K562 (cell line): Measurements from ENCODE around the gene COQ8A. TPM values are rescaled to one million over a fixed set of nuclear protein-coding genes. Genes with fewer than 3 reads are reported as not detected.

ENCODE experiments used
- ATAC-seq: fragments of 200-7000 bp; cut with Tn5 transposase; 3 replicates; pipeline ENCODE4 v1.9.1; 2020; ENCODE audit warnings: moderate library complexity
- BruUV-seq: library from RNA; stranded (reverse); fragments of 400-500 nt; replicated peaks from 2 replicates; lab custom pipeline; 2021; lab: Mats Ljungman, UMichigan
- CTCF ChIA-PET: fragments of 300-600 bp; formaldehyde crosslinking; extraction: SDS; loops from one replicate; lab custom pipeline; 2021; ENCODE audit warnings: low intra/inter-chr PET ratio; lab: Yijun Ruan, JAX
- POLR2A ChIA-PET: fragments of 300-600, 350-650 bp; sonication (Branson Sonifier 250); formaldehyde crosslinking; extraction: SDS; loops from one replicate; lab custom pipeline; 2021; ENCODE audit warnings: antibody characterized with exemption, inconsistent platforms; lab: Yijun Ruan, JAX
- DNase-seq, 4 experiments: peaks; one replicate each; pipeline versions ENCODE4 v3.0.0 to v3.0.0-alpha.2; 2011 to 2018; ENCODE audit warnings: low spot score in 3 of 4, mixed read lengths in 3 of 4; ENCODE audit errors: extremely low read depth in 1 of 4
- FAIRE-seq: peaks from 2 replicates; lab custom pipeline; 2011; peaks lifted over from hg19 to GRCh38; lab: Jason Lieb, UNC
- H2AFZ ChIP-seq: 2 replicates; pipeline ENCODE4 v1.6.0; 2011; ENCODE audit warnings: low read depth, low read length, control low read depth, inconsistent platforms
- H3K27ac ChIP-seq: fragments of 200-600 bp; 3 replicates; pipeline ENCODE4 v1.8.0; 2011; ENCODE audit warnings: low read depth, mild to moderate bottlenecking, control low read depth, inconsistent platforms, low read length, moderate library complexity, mixed read lengths; ENCODE audit errors: extremely low read depth
- H3K27me3 ChIP-seq, 2 experiments: fragments of 300-600 bp in 1 of 2; 2 replicates in 1 of 2; 3 replicates in 1 of 2; pipeline versions ENCODE4 v1.6.0 to v1.8.0; 2011; ENCODE audit warnings: inconsistent platforms in 2 of 2, low read length in 2 of 2, mild to moderate bottlenecking in 1 of 2, mixed read lengths in 1 of 2, moderate library complexity in 1 of 2; ENCODE audit not compliant: control insufficient read depth in 2 of 2, insufficient read depth in 2 of 2
- H3K36me3 ChIP-seq: fragments of 300-600 bp; 3 replicates; pipeline ENCODE4 v1.8.0; 2011; ENCODE audit warnings: mild to moderate bottlenecking, low read length, inconsistent platforms; ENCODE audit not compliant: control insufficient read depth, insufficient read depth
- H3K4me1 ChIP-seq, 2 experiments: fragments of 200-600 bp in 1 of 2; replicated peaks in 1 of 2; 2 replicates in 1 of 2; 3 replicates in 1 of 2; pipeline versions ENCODE4 v1.5.1 to v1.8.0; 2011; ENCODE audit warnings: inconsistent platforms in 2 of 2, low read length in 2 of 2, mild to moderate bottlenecking in 1 of 2, mixed read lengths in 1 of 2, moderate library complexity in 1 of 2; ENCODE audit not compliant: control insufficient read depth in 2 of 2, insufficient read depth in 2 of 2
- H3K4me2 ChIP-seq: 2 replicates; pipeline ENCODE4 v1.6.1; 2011; ENCODE audit warnings: low read length, control low read depth, inconsistent platforms, mixed read lengths; ENCODE audit not compliant: insufficient read depth
- H3K4me3 ChIP-seq: fragments of 200-600 bp; sonication (generic), shearing (Covaris generic); 2 replicates; pipeline ENCODE4 v1.5.1; 2016; ENCODE audit warnings: control low read depth, inconsistent platforms
- H3K79me2 ChIP-seq: fragments of 200-600 bp; 3 replicates; pipeline ENCODE4 v1.8.0; 2011; ENCODE audit warnings: low read length, inconsistent platforms; ENCODE audit not compliant: control insufficient read depth, insufficient read depth
- H3K9ac ChIP-seq, 2 experiments: 2 replicates each; pipeline versions ENCODE4 v1.6.0 to v1.6.1; 2011; ENCODE audit warnings: low read depth in 2 of 2, low read length in 2 of 2, control low read depth in 1 of 2, inconsistent platforms in 1 of 2, mild to moderate bottlenecking in 1 of 2, mixed read lengths in 1 of 2; ENCODE audit not compliant: insufficient read depth in 1 of 2
- H3K9me1 ChIP-seq: one replicate; pipeline ENCODE4 v1.6.0; 2011; ENCODE audit warnings: inconsistent platforms, mild to moderate bottlenecking, low read length, moderate library complexity; ENCODE audit not compliant: control insufficient read depth, insufficient read depth
- H3K9me3 ChIP-seq: replicated peaks from 2 replicates; pipeline ENCODE4 v1.5.1; 2011; ENCODE audit warnings: low read depth, low read length, inconsistent platforms; ENCODE audit not compliant: control insufficient read depth, insufficient read depth
- H4K20me1 ChIP-seq: replicated peaks from 2 replicates; pipeline ENCODE4 v1.6.1; 2011; ENCODE audit warnings: low read length, inconsistent platforms, mixed read lengths; ENCODE audit not compliant: control insufficient read depth, insufficient read depth
- COPS2 ChIP-seq: fragments of 450-650 bp; conservative IDR thresholded peaks from 2 replicates; pipeline ENCODE4 v1.6.1; 2016; ENCODE audit warnings: mild to moderate bottlenecking, moderate library complexity
- ETV1 ChIP-seq: fragments of 450-650 bp; conservative IDR thresholded peaks from 2 replicates; pipeline ENCODE4 v1.6.1; 2016; ENCODE audit warnings: missing genetic modification characterization, control low read depth, low read depth, missing compliant biosample characterization
- KLF1 ChIP-seq: fragments of 450-650 bp; IDR thresholded peaks from 2 replicates; pipeline ENCODE4 v1.6.1; 2016; ENCODE audit warnings: missing genetic modification characterization, missing compliant biosample characterization
- MTA3 ChIP-seq: fragments of 450-650 bp; formaldehyde crosslinking; IDR thresholded peaks from 2 replicates; pipeline ENCODE4 v1.6.1; 2017; ENCODE audit warnings: mild to moderate bottlenecking, borderline replicate concordance
- POLR2G ChIP-seq: fragments of 200-400 bp; formaldehyde crosslinking; IDR thresholded peaks from 2 replicates; pipeline ENCODE4 v1.6.1; 2017; ENCODE audit warnings: low read depth, mild to moderate bottlenecking, antibody characterized with exemption, low read length, moderate library complexity
- TCF3 ChIP-seq: sonication (generic); formaldehyde crosslinking; IDR thresholded peaks from 2 replicates; pipeline ENCODE4 v1.4.0; 2020; ENCODE audit warnings: mild to moderate bottlenecking, missing genetic modification reagents
- ZNF764 ChIP-seq: fragments of 250-450 bp; sonication (Bioruptor Pico); IDR thresholded peaks from 2 replicates; pipeline ENCODE4 v1.4.0; 2020; ENCODE audit warnings: low read depth, mild to moderate bottlenecking, moderate library complexity
- WGBS: fragments of 100-300 bp; shearing (Covaris generic); methylation state at CpG from one replicate; pipeline ENCODE4 v1.1.6; 2016; ENCODE audit warnings: low coverage, mixed read lengths; ENCODE audit not compliant: insufficient coverage; ENCODE audit errors: missing lambda C conversion rate; 5-methylcytosine and 5-hydroxymethylcytosine counted together
- in situ Hi-C: fragments of 300-500 bp; cut with MboI; formaldehyde crosslinking; loops from 4 replicates; pipeline ENCODE4 v1.15.0; 2018; ENCODE audit warnings: inconsistent platforms, mixed read lengths
- intact Hi-C: fragments of 100-400 bp; cut with micrococcal nuclease; formaldehyde crosslinking; loops from 2 replicates; pipeline ENCODE4 v1.14.2; 2022
- polyA plus RNA-seq, 8 experiments: library from polyadenylated mRNA; depleted of rRNA in 4 of 8; stranded (reverse) in 5 of 8; unstranded in 3 of 8; fragments of >200 nt; fragmentation: Nextera tagmentation in 2 of 8; fragmentation: Illumina TruSeq in 1 of 8; extraction: Ambion mirVana in 2 of 8; extraction: Trizol in 1 of 8; gene quantifications; 2 replicates each; pipeline versions ENCODE4 v1.2.1 to v1.2.3, GENCODE V29; 2011 to 2014; ENCODE audit warnings: inconsistent platforms in 1 of 8, missing spikeins in 1 of 8
- total RNA-seq, 7 experiments: library from RNA; depleted of rRNA in 6 of 7; stranded (reverse); fragments of >200 nt in 6 of 7; fragmentation: Illumina TruSeq in 2 of 7; extraction: Trizol in 2 of 7; gene quantifications; 2 replicates each; pipeline versions ENCODE4 v1.2.1 to v1.2.3, GENCODE V29; 2011 to 2021; ENCODE audit warnings: low replicate concordance in 1 of 7
- TF ChIP-seq, protein P1 (sequence below): fragments of 250-450 bp; sonication (Bioruptor Pico); IDR thresholded peaks from 2 replicates; pipeline ENCODE4 v1.8.0; 2022; ENCODE audit warnings: moderate library complexity, mild to moderate bottlenecking, inconsistent platforms
- TF ChIP-seq, protein P2 (sequence below): sonication (generic); formaldehyde crosslinking; IDR thresholded peaks from 2 replicates; pipeline ENCODE4 v1.8.0; 2022; ENCODE audit warnings: missing genetic modification reagents, mild to moderate bottlenecking, borderline replicate concordance

COQ8A gene
- total and polyA plus RNA-seq, 9 of the 15 experiments (the other 6 are each of a cell fraction or from before 2014, with no cell fraction given): 2.6 to 54.3 (median 32.4) TPM

GRCh38 chr1:226979115-226979516, 39.0 kb downstream of the COQ8A start:
- in situ Hi-C loops: no loop called here
- 85% methylated on average over 15 of the region's 15 CpGs for WGBS
- CTCF ChIA-PET: no interaction called here
- ATAC-seq (no peak), FAIRE-seq (no peak), DNase-seq (no peak)
- Histone ChIP-seq H3K4me2 (no peak overlapping the region), H3K9me1 (peaks cover 4% of the 10 kb centered on the region), H3K36me3 (peaks cover 11% of the 10 kb centered on the region; the same call in 1 of the 3 replicates), H3K79me2 (no peaks in the 10 kb centered on the region), H3K27ac (no peak overlapping the region), H3K4me1 (peaks cover 0 to 39% of the 10 kb centered on the region in 2 experiments; a peak in 1 of 5 replicates), H2AFZ (no peak overlapping the region), H3K9ac (no peak overlapping the region), H3K4me3 (no peak overlapping the region), H4K20me1 (no peaks in the 10 kb centered on the region; the same call in 1 of the 2 replicates), H3K9me3 (no peaks in the 10 kb centered on the region), H3K27me3 (no peaks in the 10 kb centered on the region)
- intact Hi-C loops: no loop called here
- BruUV-seq: no TSS peak
- peak; percentile 3; the same call in 1 of the 2 replicates for TF ChIP-seq POLR2G
- TF ChIP-seq MTA3: no peak
- POLR2A ChIA-PET: interaction anchor here (1.3 to 2.3 kb wide), 3 partner anchors 11 to 14 kb away, joined by 6 to 8 read pairs (median 6); no protein-coding TSS in a partner anchor

DNA sequence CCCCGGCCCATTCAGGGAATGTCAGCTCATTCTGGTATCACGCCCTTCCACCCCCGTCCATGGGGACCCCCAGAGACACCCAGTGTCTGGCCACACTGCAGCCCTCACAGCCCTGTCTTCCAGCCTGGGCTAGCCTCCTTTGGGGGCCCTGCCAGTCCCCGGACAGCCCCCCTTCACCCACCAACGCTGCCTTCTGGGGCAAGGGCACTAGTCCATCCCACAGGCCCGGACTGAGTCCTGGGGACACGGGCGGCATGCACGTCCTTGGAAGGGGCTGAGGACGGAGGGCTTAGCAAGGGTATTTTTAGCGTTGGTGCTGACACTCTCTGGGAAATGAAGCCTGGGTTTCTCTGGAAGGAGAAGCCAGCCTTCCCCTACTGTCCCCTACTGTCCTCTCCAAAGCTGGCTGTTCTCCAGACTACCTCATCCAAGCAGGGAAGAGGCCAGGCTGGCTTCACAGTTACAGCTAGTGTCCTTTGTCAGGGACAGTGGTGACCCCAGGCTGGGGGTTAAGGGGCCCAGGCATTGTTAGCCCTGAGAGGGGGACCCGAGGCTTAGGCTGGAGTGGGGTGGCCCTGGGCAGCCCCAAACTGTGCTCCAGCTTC, 39.5 kb downstream of the COQ8A start:
- Histone ChIP-seq H3K27ac (no peak overlapping the region), H2AFZ (no peak overlapping the region), H3K4me1 (peaks cover 0 to 39% of the 10 kb centered on the region in 2 experiments; a peak in 1 of 5 replicates), H3K79me2 (no peaks in the 10 kb centered on the region), H3K9me3 (no peaks in the 10 kb centered on the region), H3K4me3 (no peak overlapping the region), H4K20me1 (no peaks in the 10 kb centered on the region; the same call in 1 of the 2 replicates), H3K9ac (peak overlapping the region in 1 of 2 experiments; percentile 24; a peak in 1 of 4 replicates), H3K36me3 (peaks cover 11% of the 10 kb centered on the region; the same call in 1 of the 3 replicates), H3K4me2 (no peak overlapping the region), H3K9me1 (peaks cover 4% of the 10 kb centered on the region), H3K27me3 (no peaks in the 10 kb centered on the region)
- DNase-seq (no peak), FAIRE-seq (no peak), ATAC-seq (no peak)
- TF ChIP-seq, protein P1, sequence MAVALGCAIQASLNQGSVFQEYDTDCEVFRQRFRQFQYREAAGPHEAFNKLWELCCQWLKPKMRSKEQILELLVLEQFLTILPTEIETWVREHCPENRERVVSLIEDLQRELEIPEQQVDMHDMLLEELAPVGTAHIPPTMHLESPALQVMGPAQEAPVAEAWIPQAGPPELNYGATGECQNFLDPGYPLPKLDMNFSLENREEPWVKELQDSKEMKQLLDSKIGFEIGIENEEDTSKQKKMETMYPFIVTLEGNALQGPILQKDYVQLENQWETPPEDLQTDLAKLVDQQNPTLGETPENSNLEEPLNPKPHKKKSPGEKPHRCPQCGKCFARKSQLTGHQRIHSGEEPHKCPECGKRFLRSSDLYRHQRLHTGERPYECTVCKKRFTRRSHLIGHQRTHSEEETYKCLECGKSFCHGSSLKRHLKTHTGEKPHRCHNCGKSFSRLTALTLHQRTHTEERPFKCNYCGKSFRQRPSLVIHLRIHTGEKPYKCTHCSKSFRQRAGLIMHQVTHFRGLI (CRISPR knock-in tag): no peak
- TF ChIP-seq POLR2G: peak; percentile 2; the same call in 1 of the 2 replicates
- TF ChIP-seq KLF1 (tag): no peak
- TF ChIP-seq COPS2: no peak
- TF ChIP-seq ETV1: no peak
- no peak for TF ChIP-seq TCF3 (CRISPR knock-in tag)
- no peak for TF ChIP-seq ZNF764 (CRISPR knock-in tag)
- TF ChIP-seq, protein P2, sequence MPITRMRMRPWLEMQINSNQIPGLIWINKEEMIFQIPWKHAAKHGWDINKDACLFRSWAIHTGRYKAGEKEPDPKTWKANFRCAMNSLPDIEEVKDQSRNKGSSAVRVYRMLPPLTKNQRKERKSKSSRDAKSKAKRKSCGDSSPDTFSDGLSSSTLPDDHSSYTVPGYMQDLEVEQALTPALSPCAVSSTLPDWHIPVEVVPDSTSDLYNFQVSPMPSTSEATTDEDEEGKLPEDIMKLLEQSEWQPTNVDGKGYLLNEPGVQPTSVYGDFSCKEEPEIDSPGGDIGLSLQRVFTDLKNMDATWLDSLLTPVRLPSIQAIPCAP (CRISPR knock-in tag): no peak
- BruUV-seq: no TSS peak
- ChIA-PET POLR2A (interaction anchor here (1.3 to 2.3 kb wide), 3 partner anchors 11 to 13 kb away, joined by 6 to 8 read pairs (median 6); no protein-coding TSS in a partner anchor), CTCF (no interaction called here)
- in situ Hi-C loops: no loop called here
- intact Hi-C loops: no loop called here
- WGBS: 68% methylated on average over 12 of the region's 12 CpGs
